Measurements from ENCODE around the gene LAMTOR3. TPM values are rescaled to one million over a fixed set of nuclear protein-coding genes. Genes with fewer than 3 reads are reported as not detected.

LAMTOR3 gene
- polyA plus RNA-seq, 1 of the 3 experiments (the other 2 are of a cell fraction) = 20.8 TPM

DNA sequence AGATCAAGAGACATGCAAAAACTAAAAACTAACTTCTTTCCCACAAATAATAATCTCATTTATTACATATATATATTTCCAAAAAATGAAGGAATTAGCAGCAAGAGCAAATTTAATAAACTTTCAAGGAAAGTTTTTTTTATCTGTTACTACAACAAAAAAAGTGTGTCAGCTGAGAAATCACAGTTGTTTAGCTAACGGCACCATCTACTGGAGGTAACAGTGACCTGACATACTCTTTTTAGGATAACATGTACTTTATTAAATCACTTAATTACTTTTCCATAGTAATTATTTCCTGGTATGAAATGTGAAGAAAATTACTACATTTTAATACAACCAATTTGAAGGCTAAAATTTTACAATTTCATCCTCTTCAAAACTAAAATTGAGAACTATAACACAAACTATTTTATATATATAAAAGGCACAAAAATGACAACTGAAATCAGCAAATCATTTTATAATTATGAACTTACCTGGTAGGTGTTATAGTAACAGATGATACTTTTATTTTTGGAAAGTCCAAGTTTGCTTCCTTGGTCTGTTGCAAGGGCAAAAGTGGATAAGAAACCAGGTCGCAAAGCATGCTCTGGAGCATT, 9.1 kb downstream of the LAMTOR3 start:
- DNase-seq = peak; percentile 23
- H3K4me1 ChIP-seq (ENCODE audit: control insufficient read depth in 1 of 2, insufficient read depth in 2 of 2, low read depth in 1 of 2, low read length in 1 of 2) = no peaks in the 10 kb centered on the region

GRCh38 chr4:99879458-99879857, 14.8 kb downstream of the LAMTOR3 start:
- Histone ChIP-seq H3K79me2 (ENCODE audit: insufficient read depth) (no peaks in the 10 kb centered on the region; the same call in 1 of the 2 replicates), H3K9ac (no peak overlapping the region), H3F3A (replicated peaks; ENCODE audit: insufficient read depth) (peaks cover 5% of the 10 kb centered on the region), H3K4me1 (ENCODE audit: control insufficient read depth in 1 of 2, insufficient read depth in 2 of 2, low read depth in 1 of 2, low read length in 1 of 2) (no peaks in the 10 kb centered on the region), H3K4me2 (no peak overlapping the region), H4K20me1 (ENCODE audit: insufficient read depth) (no peaks in the 10 kb centered on the region), H3K9me2 (no peaks in the 10 kb centered on the region), H3K27me3 (ENCODE audit: insufficient read depth) (no peaks in the 10 kb centered on the region), H2AFZ (ENCODE audit: low read depth) (no peak overlapping the region), H3K9me3 (no peaks in the 10 kb centered on the region), H3K36me3 (replicated peaks in 1 of 2; ENCODE audit: control insufficient read depth in 1 of 2, insufficient read depth in 2 of 2, low read length in 1 of 2) (peaks cover 57 to 65% of the 10 kb centered on the region in 2 experiments), H3K4me3 (ENCODE audit: low read depth in 2 of 2, low read length in 1 of 2) (no peak overlapping the region), H3K27ac (ENCODE audit: low read depth in 2 of 2, low read length in 1 of 2) (no peak overlapping the region)
- DNase-seq = no peak
- CTCF ChIA-PET = interaction anchor here (2.0 kb wide), 1 partner anchor 71 kb away, joined by 9 read pairs; no protein-coding TSS in a partner anchor
- 95% methylated on average over 3 of the region's 3 CpGs for WGBS (ENCODE audit: low lambda C conversion rate)
- POLR2A ChIA-PET = no interaction called here
- TF ChIP-seq EP300 (IDR thresholded peaks at IDR 0.05; ENCODE audit: borderline replicate concordance in 1 of 2, low read depth in 1 of 2, low read length in 1 of 2) = no peak
- no peak for TF ChIP-seq EZH2phosphoT487 (IDR thresholded peaks at IDR 0.05; ENCODE audit: borderline replicate concordance, low read depth)
- TF ChIP-seq YY1 (IDR thresholded peaks at IDR 0.05; ENCODE audit: low read depth) = no peak
- TF ChIP-seq MAX (IDR thresholded peaks at IDR 0.05; ENCODE audit: low read depth) = no peak
- TF ChIP-seq IRF3 (IDR thresholded peaks at IDR 0.05; ENCODE audit: low read depth, low read length) = no peak
- no peak for TF ChIP-seq RAD21 (IDR thresholded peaks at IDR 0.05; ENCODE audit: low read length)
- no peak for TF ChIP-seq TCF12 (IDR thresholded peaks at IDR 0.05)
- no peak for TF ChIP-seq ELF1 (IDR thresholded peaks at IDR 0.05)
- TF ChIP-seq PBX3 (IDR thresholded peaks at IDR 0.05) = no peak
- no peak for TF ChIP-seq RCOR1 (IDR thresholded peaks at IDR 0.05; ENCODE audit: low read length)
- TF ChIP-seq GATA2 (CRISPR knock-in tag; IDR thresholded peaks at IDR 0.05) = no peak

More for the DNA sequence above, 9.1 kb downstream of the LAMTOR3 start:
- H3K9me2 ChIP-seq = no peaks in the 10 kb centered on the region
- H3K9me3 ChIP-seq = no peaks in the 10 kb centered on the region
- H3K79me2 ChIP-seq (ENCODE audit: insufficient read depth) = peaks cover 37% of the 10 kb centered on the region
- peak overlapping the region in 1 of 2 experiments; percentile 29; a peak in 1 of 4 replicates for H3K27ac ChIP-seq (ENCODE audit: low read depth in 2 of 2, low read length in 1 of 2)
- CTCF ChIA-PET = interaction anchor here (0.6 to 1.7 kb wide), 23 partner anchors 9 to 481 kb away, joined by 3 to 12 read pairs (median 3); partner anchors contain the start of gene LAMTOR3
- peaks cover 22% of the 10 kb centered on the region for H3F3A ChIP-seq (replicated peaks; ENCODE audit: insufficient read depth)
- peaks cover 68 to 75% of the 10 kb centered on the region in 2 experiments for H3K36me3 ChIP-seq (replicated peaks in 1 of 2; ENCODE audit: control insufficient read depth in 1 of 2, insufficient read depth in 2 of 2, low read length in 1 of 2)
- no peak overlapping the region for H3K4me2 ChIP-seq
- no peak overlapping the region for H3K4me3 ChIP-seq (ENCODE audit: low read depth in 2 of 2, low read length in 1 of 2)
- no peaks in the 10 kb centered on the region for H4K20me1 ChIP-seq (ENCODE audit: insufficient read depth)
- no peak overlapping the region for H3K9ac ChIP-seq
- POLR2A ChIA-PET = interaction anchor here (1.0 kb wide), 2 partner anchors 9 to 64 kb away, joined by 3 read pairs; partner anchors contain the start of gene LAMTOR3
- WGBS (ENCODE audit: low lambda C conversion rate) = 93% methylated on average over 2 of the region's 2 CpGs
- H2AFZ ChIP-seq (ENCODE audit: low read depth) = no peak overlapping the region
- TF ChIP-seq TAF1 (IDR thresholded peaks at IDR 0.05; ENCODE audit: borderline replicate concordance, low read depth, low read length) = no peak
- peak; percentile 82 for TF ChIP-seq RAD21 (IDR thresholded peaks at IDR 0.05; ENCODE audit: low read length)
- TF ChIP-seq GABPA (IDR thresholded peaks at IDR 0.05; ENCODE audit: low read depth) = no peak
- TF ChIP-seq, protein P1, sequence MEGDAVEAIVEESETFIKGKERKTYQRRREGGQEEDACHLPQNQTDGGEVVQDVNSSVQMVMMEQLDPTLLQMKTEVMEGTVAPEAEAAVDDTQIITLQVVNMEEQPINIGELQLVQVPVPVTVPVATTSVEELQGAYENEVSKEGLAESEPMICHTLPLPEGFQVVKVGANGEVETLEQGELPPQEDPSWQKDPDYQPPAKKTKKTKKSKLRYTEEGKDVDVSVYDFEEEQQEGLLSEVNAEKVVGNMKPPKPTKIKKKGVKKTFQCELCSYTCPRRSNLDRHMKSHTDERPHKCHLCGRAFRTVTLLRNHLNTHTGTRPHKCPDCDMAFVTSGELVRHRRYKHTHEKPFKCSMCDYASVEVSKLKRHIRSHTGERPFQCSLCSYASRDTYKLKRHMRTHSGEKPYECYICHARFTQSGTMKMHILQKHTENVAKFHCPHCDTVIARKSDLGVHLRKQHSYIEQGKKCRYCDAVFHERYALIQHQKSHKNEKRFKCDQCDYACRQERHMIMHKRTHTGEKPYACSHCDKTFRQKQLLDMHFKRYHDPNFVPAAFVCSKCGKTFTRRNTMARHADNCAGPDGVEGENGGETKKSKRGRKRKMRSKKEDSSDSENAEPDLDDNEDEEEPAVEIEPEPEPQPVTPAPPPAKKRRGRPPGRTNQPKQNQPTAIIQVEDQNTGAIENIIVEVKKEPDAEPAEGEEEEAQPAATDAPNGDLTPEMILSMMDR (IDR thresholded peaks at IDR 0.05) = peak; percentile 79
- no peak for TF ChIP-seq FOXJ3 (CRISPR knock-in tag; IDR thresholded peaks at IDR 0.05)
- peak; percentile 50 for TF ChIP-seq SMC3 (IDR thresholded peaks at IDR 0.05; ENCODE audit: low read depth, low read length)
- no peak for TF ChIP-seq POLR2AphosphoS5 (IDR thresholded peaks at IDR 0.05; ENCODE audit: low read depth, low read length)
- TF ChIP-seq EP300 (IDR thresholded peaks at IDR 0.05; ENCODE audit: borderline replicate concordance in 1 of 2, low read depth in 1 of 2, low read length in 1 of 2) = no peak
- TF ChIP-seq GATA2 (CRISPR knock-in tag; IDR thresholded peaks at IDR 0.05) = no peak
- TF ChIP-seq FOXM1 (IDR thresholded peaks at IDR 0.05; ENCODE audit: low read depth) = no peak
- TF ChIP-seq ZBTB33 (IDR thresholded peaks at IDR 0.05; ENCODE audit: borderline replicate concordance, low read depth) = no peak
- no peaks in the 10 kb centered on the region for H3K27me3 ChIP-seq (ENCODE audit: insufficient read depth)

Measured in SK-N-SH (cell line).